Lung (tissue), 12 donors: ENCODE measurements around the gene BRAT1. TPM values are rescaled to one million over a fixed set of nuclear protein-coding genes. Genes with fewer than 3 reads are reported as not detected.

Source experiments
- ATAC-seq: fragments of 200-7000 bp; cut with Tn5 transposase; one replicate; pipeline ENCODE4 v1.9.1; 2020; ENCODE audit warnings: moderate number of reproducible peaks; ENCODE audit not compliant: insufficient read depth, low FRiP score
- DNase-seq, 3 donors: peaks; one replicate each; pipeline ENCODE4 v3.0.0-alpha.2; 2013 to 2017
- H3K27ac ChIP-seq, 2 donors: one replicate each; pipeline ENCODE4 v1.5.1; 2013; ENCODE audit warnings: mild to moderate bottlenecking in 2 of 2, moderate library complexity in 2 of 2, control low read depth in 1 of 2, inconsistent platforms in 1 of 2, low read depth in 1 of 2, low read length in 1 of 2
- H3K27me3 ChIP-seq, 3 donors: one replicate each; pipeline ENCODE4 v1.5.1; 2013; ENCODE audit warnings: low read length in 2 of 3; ENCODE audit not compliant: control insufficient read depth in 3 of 3, insufficient read depth in 3 of 3
- H3K36me3 ChIP-seq, 4 donors: one replicate each; pipeline ENCODE4 v1.5.1; 2013; ENCODE audit warnings: low read length in 4 of 4, mild to moderate bottlenecking in 1 of 4, moderate library complexity in 1 of 4; ENCODE audit not compliant: control insufficient read depth in 4 of 4, insufficient read depth in 4 of 4
- H3K4me1 ChIP-seq, 5 donors: one replicate each; pipeline ENCODE4 v1.5.1; 2013; ENCODE audit warnings: low read length in 5 of 5, mild to moderate bottlenecking in 2 of 5, moderate library complexity in 1 of 5; ENCODE audit not compliant: control insufficient read depth in 5 of 5, insufficient read depth in 5 of 5
- H3K4me3 ChIP-seq: one replicate; pipeline ENCODE4 v1.5.1; 2013; ENCODE audit warnings: mild to moderate bottlenecking, control low read depth, moderate library complexity
- H3K9ac ChIP-seq, 2 donors: one replicate each; pipeline ENCODE4 v1.5.1; 2013; ENCODE audit warnings: low read length in 2 of 2, control low read depth in 1 of 2; ENCODE audit not compliant: insufficient read depth in 1 of 2
- H3K9me3 ChIP-seq, 4 donors: one replicate each; pipeline ENCODE4 v1.5.1; 2013; ENCODE audit warnings: low read length in 3 of 4, mild to moderate bottlenecking in 1 of 4, moderate library complexity in 1 of 4; ENCODE audit not compliant: control insufficient read depth in 4 of 4, insufficient read depth in 3 of 4
- WGBS, 2 donors: extraction: QIAGEN DNeasy Blood & Tissue Kit; methylation state at CpG; one replicate each; pipeline ENCODE4 v1.1.7; 2013; 5-methylcytosine and 5-hydroxymethylcytosine counted together
- polyA plus RNA-seq, 2 donors: library from polyadenylated mRNA; stranded (reverse); fragments of 200-250 nt; gene quantifications; one replicate each; pipeline ENCODE4 v1.2.1, GENCODE V29; 2013
- total RNA-seq, 2 donors: library from RNA; depleted of rRNA in 1 of 2; stranded (reverse); fragments of >200 nt in 1 of 2; gene quantifications; one replicate each; pipeline ENCODE4 v1.2.1, GENCODE V29; 2014 to 2021
- TF ChIP-seq, protein P1 (sequence below): IDR thresholded peaks from 2 replicates; pipeline ENCODE4 v1.5.1; 2012; ENCODE audit warnings: mild to moderate bottlenecking; ENCODE audit errors: control extremely low read depth, extremely low read depth
- donor health status: control.
- donor health status: control.
- donor health status: Bipolar disorder and iron deficiency.
- donor health status: healthy.
- donor health status: DM: yes; HTN: yes; CAD: no.

The BRAT1 gene
- total and polyA plus RNA-seq, 4 donors = 23.2 to 30.4 (median 29.1) TPM

DNA sequence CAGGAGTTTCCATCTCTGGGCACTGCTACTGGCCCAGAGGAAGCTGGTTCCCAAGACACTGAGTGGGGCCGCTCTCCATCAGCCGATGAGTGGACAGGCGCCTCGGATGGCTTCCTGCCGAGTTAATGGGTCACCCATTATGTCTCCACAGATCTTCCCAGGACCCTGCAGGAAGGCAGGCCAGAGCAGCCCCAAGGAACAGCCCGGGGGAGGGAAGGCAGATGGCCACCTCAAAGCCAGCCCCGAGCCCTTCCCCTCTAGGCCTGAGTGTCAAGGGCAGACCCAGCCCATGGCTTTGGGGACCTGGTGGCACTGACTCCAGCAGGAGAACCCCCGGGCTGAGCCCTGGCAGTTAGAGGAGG is 39.1 kb downstream of the BRAT1 start:
- 89 to 90% methylated on average over 8 of the region's 8 CpGs for WGBS, 2 donors
- DNase-seq = no peak
- H3K9ac ChIP-seq = no peak overlapping the region
- no peaks in the 10 kb centered on the region for H3K36me3 ChIP-seq
- H3K4me1 ChIP-seq = peaks cover 0 to 37% (median 16%) of the 10 kb centered on the region in 5 donors
- no peak for ATAC-seq
- no peak overlapping the region for H3K4me3 ChIP-seq
- no peak overlapping the region for H3K27ac ChIP-seq
- TF ChIP-seq, protein P1, sequence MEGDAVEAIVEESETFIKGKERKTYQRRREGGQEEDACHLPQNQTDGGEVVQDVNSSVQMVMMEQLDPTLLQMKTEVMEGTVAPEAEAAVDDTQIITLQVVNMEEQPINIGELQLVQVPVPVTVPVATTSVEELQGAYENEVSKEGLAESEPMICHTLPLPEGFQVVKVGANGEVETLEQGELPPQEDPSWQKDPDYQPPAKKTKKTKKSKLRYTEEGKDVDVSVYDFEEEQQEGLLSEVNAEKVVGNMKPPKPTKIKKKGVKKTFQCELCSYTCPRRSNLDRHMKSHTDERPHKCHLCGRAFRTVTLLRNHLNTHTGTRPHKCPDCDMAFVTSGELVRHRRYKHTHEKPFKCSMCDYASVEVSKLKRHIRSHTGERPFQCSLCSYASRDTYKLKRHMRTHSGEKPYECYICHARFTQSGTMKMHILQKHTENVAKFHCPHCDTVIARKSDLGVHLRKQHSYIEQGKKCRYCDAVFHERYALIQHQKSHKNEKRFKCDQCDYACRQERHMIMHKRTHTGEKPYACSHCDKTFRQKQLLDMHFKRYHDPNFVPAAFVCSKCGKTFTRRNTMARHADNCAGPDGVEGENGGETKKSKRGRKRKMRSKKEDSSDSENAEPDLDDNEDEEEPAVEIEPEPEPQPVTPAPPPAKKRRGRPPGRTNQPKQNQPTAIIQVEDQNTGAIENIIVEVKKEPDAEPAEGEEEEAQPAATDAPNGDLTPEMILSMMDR = no peak
- peaks cover 0 to 3% (median 0%) of the 10 kb centered on the region in 3 donors for H3K27me3 ChIP-seq
- H3K9me3 ChIP-seq = no peaks in the 10 kb centered on the region

DNA sequence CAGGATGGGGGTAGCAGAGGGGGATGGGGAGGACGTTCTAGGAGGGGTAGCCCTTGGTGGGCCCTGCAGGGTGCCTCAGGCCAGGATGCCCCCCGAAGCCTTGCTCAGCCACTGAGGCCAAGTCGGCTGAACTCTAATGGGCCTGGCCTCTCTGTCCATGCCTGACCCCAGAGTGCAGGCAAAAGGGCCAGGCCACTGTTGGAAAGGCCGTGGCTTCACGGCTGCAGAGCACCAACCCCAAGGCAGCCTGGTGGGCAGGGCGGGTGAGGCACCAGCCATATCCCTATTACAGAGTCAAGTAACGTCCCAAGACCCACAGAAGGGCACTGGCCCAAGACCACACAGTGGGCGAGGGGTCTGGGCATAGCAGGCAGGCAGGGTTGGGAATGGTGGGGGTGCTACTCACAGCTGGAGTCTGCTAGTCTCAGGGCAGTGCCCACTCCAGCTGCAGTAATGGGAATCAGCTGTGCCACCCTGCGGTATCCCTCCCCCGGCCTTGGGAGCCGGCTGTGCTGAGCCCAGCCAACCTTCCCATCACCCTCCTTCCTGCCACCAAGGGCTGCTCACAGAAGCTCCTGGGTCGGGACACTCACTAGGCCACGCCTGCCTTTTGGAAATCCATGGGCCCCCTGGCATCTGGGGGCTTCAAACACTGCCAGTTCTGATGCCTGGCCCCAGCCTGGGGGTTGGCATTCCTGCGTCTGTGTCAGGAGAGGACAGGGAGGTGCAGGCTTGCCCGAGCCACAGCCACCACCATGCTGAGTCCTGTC is 39.7 kb downstream of the BRAT1 start:
- Histone ChIP-seq H3K4me3 (no peak overlapping the region), H3K9ac (no peak overlapping the region), H3K27me3 (peaks cover 0 to 2% (median 0%) of the 10 kb centered on the region in 3 donors), H3K36me3 (no peaks in the 10 kb centered on the region), H3K9me3 (no peaks in the 10 kb centered on the region), H3K4me1 (peaks cover 0 to 43% (median 21%) of the 10 kb centered on the region in 5 donors), H3K27ac (no peak overlapping the region)
- TF ChIP-seq, protein P1 = no peak
- WGBS, 2 donors = 92 to 93% methylated on average over 15 of the region's 15 CpGs
- DNase-seq (no peak), ATAC-seq (no peak)

DNA sequence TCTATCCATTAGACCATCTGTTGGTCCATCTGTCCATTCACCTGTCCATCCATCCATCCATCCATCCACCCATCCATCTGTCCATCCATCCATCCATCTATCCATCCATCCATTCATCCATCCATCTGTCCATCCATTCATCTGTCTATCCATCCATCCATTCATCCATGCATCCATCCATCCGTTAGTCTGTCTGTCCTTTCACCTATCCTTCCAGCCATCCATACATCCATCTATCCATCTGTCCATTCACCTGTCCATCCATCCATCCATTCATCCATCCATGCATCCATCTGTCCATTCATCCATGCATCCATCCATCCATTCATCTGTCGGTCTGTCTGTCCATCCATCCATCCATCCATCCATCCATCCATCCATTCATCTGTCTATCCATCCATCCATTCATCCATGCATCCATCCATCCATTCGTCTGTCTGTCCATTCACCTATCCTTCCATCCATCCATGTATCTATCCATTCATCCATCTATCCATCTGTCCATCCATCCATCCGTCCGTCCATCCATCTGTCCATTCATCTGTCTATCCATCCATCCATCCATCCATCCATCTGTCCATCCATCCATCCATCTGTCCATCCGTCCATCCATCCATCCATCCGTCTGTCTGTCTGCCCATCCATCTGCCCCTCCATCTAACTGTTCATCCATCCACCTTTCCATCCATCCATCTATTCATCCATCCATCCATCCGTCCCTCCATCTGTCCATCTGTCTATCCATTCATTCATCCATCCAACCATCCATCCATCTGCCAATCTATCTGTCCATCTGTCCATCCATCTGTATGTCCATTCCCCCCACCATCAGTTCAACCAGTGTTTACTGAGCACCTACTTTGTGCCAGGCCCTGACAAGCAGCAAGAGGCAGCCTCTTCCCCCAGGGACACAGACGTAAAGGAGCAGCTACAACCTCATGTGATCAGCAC is 40.6 kb downstream of the BRAT1 start:
- DNase-seq (no peak), ATAC-seq (no peak)
- H3K27ac ChIP-seq = no peak overlapping the region
- no peaks in the 10 kb centered on the region for H3K9me3 ChIP-seq
- H3K27me3 ChIP-seq = no peaks in the 10 kb centered on the region
- no peak overlapping the region for H3K9ac ChIP-seq
- TF ChIP-seq, protein P1 = no peak
- H3K4me1 ChIP-seq = peaks cover 0 to 45% (median 26%) of the 10 kb centered on the region in 5 donors
- no peak overlapping the region for H3K4me3 ChIP-seq
- no peaks in the 10 kb centered on the region for H3K36me3 ChIP-seq
- WGBS, 2 donors = 79 to 98% methylated on average over 9 of the region's 9 CpGs
